T follicular helper cell (primary cell): ENCODE results near the gene BCL11B.

ENCODE experiments used
- DNase-seq: peaks from one replicate; pipeline ENCODE4 v3.0.0-alpha.2; 2020; ENCODE audit warnings: low read depth

The BCL11B gene

DNA sequence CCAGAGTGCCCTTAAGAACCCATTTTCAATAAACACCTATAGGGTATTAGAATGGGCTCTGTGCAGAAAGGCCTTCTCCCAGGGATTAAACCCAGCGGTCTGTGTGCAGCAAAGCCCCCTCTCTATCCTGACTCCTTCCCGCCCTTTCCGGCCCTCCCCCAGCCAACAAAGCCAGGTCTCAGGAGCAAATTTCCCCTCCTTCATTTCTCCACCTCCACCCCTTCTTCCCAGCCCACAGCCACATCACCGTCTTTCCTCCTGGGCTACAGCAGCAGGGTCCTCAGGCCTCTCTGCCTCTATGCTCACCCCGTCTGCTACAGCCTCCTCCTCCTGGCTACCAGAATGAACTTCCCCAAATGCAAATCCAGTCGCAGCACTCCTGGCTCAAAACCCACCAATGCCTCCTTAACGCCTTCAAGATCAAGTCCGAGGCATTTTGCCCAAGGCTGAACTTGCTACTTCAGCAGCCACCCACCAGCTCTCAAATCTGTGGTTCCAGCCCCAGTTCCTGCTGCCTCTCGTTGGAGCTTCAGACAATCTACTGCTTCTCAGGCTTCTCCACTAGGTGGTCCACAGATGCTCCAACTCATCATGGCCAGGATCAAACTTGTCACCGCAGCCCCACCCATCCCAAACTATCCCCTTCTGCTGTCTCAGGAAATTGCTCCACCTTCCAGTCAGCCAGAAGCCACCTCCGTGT is 134.8 kb downstream of the BCL11B start:
- no peak for DNase-seq

DNA sequence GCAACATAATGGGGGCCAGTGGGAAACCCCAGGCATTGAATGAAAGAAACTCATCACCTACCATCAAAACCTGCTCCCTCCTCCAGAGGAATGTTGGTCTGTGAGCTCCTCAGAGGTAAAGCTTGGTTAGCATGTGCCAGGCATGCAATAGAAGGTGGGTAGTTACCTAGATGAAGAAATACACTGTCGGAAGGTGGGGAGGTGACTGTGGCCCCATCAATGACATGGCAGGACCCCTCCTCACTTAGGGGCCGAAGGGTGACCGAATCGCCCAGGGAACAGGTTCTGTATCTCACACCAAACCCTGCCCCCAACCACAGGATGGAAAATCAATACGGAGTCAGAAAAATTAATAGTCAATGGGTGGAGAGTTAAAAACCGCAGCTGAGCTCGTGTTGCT is 135.6 kb downstream of the BCL11B start:
- DNase-seq = no peak

DNA sequence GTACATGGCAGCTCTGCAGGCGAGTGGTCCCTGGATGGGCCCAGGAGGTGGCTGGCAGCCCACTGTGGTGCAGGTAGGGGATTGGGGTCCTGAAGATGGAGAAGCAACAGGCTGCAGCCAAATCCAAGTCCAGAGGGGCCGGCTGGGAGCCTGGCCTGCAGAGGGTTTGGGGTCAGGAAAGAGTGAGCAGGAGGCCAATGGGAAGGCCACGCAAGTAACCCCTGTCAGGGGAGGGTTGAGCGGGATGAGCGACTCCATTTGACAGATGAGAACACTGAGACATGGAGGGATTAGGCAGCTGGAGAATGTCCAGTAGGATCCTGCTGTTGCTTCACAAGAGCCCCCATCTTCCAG is 136.0 kb downstream of the BCL11B start:
- no peak for DNase-seq

DNA sequence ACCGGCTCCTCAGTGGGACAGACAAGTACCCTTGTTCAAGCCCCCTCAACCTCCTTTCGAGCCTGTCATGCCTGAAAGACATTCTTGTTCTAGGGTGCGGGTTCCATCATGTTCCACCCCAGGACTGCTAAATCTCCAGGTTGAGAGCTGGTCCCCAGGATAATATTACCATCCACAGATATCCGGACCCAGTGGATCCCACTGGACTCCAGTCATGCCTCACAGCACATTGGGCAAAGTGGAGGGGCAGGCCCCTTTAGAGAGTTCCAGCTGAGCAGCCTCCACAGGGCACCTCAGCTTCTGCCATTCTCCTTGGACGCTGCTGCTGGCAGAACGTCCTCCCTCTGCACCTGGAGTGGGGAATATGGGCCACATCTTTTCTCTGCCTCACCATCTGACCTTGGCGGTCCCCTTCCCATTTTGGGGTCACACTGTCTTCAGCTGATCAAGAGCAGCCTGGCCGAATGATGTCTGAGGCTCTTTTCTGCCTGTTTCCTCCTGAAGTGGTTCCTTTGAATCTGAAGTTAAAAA is 137.4 kb downstream of the BCL11B start:
- no peak for DNase-seq

DNA sequence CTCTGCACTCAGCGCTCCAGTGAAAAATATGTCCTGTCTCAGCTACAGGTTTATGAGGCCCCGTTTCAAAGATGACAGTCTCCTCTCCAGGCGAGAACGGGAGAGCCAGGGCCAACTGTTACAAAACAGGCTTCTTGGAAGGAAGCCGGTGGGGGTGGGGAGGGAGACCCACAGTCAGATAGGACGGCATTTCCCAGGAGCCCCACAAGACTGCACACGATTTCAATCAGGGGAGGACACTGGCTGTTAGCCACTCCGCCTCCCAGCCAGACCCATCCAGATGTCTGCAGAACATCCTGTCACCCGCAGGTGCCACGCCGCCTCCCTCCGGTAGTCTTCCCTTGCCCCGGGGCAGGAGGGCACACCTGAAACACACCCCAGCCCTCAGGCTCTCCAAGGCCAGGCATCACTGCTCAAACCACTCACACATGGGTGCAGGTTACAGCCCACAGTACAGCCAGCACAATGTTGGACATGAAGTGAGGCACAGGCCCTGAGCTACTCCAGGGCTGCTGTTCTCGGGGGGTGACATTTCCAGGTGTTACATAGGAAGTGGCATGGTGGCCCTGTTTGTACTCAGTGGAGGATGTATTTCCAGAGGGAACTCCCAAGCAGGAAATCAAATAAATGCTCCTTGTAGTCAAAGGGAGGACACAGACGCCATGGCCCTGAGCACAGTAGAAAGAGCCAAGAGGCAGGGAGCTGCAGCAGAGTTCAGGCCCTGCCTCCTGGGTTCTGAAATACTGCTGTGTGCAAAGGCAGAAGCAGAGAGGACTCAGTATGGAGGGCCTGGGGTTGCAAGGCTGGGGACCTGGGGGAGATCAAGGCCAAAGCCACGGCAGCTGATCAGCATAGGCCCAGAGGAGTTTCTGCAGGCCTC is 138.1 kb downstream of the BCL11B start:
- DNase-seq = no peak

DNA sequence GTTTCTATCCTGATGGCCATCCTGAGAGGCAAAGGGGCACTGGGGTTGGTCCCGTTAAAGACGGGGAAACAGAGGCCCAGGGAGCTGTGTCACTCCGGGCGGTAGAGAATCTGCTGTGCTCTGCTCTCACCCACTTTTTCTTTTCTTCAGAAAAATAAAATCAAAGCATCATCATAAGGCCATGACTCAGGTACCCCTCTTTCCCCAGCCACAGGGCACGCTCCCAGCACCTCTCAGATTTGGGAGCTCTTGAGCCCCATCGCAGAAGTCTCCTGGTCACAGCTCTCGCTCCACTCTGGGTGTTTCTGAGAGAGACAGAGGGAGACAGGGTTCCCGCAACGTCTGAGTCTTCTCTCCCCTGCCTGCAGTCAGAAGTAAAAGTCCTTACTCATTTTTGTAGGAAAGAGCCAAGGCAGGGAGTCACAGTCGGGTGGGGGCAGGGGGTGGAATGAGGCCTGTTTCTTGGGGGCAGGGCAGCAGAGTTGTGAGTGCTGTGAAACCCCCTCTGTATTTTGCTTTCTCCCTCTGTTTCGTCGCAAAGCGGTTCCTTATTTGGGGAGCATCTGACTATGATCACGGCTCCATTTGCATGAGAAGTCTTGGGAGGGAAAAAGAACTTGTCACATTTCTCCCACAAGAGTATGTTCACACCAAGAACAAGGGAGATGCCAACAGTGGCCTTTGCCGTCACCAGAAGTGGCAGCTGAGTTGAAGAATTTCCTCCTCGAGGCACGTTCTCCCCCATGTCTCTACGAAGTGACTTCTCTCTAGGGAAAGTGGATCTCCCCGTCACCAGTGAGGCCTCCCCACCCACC is 139.0 kb downstream of the BCL11B start:
- no peak for DNase-seq

DNA sequence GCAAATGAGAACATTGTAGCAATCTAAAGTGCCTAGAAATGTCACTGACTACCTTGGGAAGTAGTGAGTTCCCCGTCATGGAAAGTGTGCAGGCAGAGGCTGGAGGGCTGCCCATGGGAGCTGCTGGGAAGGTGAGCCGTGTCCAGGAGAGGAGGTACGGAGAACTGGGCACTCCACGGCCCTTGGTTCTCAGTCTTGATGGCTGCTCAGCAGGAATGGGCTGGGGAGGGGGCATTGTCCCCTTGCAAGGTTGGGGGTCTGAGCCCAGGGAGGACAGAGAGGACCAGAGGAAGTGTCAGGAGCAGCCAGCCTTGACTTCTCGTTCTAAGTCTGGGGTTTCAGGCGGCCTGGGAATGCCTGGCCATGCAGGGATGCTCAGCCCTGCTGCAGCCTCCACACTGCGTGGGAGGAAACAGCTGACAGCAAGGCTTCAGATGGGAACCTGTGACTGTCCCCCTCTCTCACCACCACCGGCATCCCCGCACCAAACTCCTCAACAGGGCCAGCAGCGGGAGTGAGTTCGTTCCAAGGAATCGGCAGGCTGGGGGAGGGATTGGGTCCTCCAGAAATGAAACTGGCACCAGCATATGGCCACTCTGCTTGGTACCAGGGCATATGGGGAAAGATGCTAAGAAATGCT is 140.2 kb downstream of the BCL11B start:
- DNase-seq = no peak

DNA sequence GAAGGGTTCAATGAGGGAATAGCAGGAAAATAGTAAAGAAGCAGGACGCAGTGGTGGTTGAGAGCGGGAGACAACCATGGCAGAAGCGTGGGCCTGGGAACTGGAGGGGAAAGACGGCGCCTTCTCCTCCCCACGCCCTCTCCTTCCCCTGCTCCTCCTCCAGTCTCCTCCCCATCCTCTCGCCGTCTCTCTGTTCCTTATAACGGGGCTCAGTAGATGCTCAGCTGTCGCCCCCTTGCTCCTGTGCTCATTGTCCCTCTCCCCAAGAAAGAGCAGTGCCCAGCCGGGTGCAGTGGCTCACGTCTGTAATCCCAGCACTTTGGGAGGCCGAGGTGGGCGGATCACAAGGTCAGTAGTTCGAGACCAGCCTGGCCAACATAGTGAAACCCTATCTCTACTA is 142.0 kb downstream of the BCL11B start:
- no peak for DNase-seq

DNA sequence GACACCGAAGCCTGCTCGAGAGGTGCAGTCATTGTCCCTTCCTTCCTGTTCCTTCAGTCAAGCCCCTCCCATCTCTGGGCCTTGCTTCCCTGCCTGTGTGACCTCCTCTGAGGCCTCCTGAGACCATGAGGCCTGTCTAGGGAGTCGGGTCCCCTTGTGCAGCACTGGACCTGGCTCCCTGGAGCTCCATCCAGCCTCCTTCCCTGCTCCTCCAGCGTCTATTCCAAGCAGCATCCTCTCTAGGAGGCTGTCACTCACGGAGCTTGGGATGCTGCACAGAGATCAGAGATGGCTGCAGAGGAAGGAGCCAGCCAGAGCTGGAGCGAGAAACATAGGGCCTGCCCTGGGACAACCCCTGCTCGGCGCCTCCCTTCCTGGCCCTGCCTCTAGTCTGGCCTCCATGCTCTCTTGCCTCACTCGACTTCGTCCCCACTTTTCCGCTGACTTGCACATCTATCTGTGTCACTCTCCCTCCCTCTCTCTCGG is 142.7 kb downstream of the BCL11B start:
- no peak for DNase-seq

DNA sequence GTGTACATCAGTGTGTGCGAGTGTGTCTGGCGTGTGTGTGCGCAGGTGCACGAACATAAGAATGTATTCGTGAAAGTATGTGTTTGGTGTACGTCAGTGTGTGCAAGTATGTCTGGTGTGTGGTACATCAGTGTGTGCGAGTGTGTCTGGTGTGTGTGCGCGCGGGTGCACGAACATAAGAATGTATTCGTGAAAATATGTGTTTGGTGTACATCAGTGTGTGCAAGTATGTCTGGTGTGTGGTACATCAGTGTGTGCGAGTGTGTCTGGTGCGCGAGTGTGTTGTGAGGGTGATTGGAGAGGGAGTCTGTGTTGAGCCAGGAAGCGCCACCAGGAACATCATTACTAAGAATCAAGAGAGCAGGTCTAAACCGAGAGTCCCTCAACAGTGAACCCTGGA is 143.8 kb downstream of the BCL11B start:
- DNase-seq = no peak

DNA sequence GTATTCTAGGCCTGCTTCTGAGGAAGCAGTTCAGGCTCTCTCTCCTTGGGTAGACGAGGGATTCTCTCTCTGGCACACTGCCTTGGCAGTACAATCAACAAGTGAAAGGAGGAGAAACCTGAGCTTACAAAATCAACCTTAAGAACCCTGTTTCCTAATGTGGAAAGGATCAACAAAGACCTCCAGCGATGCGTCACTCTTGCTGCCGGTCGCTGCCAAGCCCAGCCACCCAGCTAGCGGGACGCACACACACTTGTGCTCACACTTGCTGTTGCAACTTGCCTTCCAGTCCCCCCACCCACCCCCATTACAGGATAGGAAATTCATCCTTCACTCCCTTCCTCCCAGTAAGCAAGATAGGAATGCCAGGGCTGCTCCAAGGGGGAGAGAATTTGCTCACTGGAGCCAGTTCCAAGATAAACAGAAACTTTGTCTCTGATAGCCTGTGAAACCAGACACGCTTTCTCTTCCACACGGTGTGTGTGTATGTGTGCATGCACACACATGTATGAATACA is 144.3 kb downstream of the BCL11B start:
- DNase-seq = no peak

DNA sequence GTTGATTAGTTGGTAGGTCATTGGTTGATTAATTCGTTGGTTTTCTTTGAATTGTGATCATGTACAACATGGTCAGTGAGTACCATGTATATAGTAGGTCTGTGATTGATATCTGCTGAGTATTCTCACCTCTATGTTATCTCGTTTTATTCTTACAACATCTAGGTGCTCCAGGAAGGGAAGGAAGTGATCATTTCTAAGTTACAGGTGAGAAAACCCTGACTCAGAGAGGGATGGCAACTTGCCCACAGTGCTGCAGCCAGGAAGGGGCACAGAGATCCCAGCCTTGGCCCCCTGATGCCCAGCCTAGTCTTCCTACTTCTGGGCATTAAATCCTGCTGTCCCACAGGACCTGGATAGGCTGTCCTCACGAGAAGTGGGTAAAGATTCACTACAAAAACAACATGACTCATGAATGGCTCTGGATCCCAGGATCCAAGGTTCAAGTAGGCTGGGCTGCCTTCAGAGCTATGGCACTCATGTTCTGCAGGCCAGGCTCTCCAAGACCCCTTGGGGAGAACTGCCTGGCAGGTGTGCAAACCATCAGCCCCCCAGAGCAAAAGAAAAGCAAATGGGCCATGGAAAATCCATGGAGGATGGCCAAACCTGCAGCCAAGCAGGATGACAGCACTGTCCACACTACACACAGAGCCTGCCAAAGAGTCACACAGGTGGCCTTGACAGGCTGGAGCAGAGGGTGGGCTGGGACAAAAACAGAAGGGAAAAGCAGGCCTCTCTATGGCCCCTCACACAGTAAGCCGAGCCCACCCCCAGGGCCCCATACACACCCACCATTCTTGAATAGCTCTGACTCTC is 146.2 kb downstream of the BCL11B start:
- DNase-seq = no peak

DNA sequence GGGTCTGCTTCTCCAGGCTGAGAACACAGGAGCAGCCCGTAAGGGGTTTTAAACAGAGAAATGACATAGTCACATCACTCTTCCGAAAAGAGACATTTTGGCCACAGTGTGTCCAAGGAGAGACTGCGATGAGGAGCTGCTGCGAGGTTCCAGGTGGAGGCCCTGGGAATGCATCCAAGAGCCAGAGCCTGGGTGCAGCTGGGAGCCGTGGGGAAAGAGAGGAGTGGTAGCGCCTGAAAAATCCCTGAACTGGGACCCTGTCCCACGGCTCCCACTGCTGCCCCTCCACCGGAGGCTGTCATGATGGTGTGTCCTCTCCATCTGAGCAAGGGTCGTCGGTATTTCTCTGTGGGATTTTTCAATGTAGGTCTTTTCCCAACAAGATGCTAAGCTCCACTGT is 146.9 kb downstream of the BCL11B start:
- no peak for DNase-seq

DNA sequence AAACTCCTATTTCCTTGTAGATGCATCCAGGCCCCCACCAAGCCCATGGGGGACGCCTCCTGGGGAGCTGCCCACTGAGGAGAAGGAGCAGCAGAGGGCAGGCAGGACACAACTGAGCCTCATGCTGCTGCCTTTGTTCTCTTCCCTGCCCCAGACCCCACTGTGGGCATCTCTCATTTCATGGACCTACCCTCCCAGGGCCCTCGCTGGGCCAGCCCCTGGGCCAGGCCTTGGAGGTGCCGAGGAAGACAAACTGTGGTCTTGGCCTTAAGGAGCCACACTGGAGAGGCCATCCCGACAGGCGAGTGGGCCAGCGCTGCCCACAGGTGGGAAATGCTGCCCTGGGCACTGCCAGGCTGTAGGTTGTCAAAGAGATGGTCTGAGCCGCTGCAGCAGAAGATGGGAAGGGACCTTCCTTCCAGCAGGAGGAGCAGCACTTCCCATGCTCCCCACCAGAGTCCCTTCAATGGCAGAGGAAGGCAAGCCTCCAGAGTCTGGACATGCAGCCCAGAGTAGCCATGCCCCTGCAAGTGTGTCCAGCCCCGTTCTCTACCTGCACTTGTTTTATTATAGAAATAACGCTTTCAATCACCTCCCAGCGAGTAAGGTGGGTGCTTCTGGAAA is 147.4 kb downstream of the BCL11B start:
- DNase-seq = no peak

DNA sequence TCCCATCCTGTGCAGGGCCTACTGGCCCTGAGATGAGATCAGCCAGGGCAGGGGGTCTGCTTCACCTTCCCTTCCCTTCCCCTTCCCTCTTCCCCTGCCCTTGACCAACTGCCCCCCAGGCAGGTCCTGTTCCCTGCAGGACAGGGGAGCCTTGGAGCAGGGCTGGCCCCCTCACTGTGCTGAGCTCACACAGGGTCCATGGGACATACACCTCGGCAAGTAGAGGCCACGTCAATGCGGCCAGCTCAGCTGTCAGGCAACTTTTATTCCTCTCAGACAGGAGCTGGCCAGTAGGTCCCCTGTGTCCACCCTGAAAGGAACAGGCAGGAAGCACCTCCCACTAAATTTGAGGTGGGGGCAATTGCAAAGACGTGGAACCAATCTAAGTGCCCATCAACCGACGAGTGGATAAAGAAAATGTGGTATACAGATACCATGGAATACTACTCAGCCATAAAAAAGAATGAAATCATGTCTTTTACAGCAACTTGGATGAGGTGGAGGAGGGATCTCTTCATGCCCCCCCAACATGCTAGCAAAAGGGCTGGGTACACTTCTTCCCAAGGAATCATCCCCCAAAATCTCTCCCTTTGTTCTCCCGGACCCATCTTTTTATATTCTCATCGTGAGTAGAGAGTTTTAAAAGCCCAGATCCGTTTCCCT is 148.7 kb downstream of the BCL11B start:
- no peak for DNase-seq

DNA sequence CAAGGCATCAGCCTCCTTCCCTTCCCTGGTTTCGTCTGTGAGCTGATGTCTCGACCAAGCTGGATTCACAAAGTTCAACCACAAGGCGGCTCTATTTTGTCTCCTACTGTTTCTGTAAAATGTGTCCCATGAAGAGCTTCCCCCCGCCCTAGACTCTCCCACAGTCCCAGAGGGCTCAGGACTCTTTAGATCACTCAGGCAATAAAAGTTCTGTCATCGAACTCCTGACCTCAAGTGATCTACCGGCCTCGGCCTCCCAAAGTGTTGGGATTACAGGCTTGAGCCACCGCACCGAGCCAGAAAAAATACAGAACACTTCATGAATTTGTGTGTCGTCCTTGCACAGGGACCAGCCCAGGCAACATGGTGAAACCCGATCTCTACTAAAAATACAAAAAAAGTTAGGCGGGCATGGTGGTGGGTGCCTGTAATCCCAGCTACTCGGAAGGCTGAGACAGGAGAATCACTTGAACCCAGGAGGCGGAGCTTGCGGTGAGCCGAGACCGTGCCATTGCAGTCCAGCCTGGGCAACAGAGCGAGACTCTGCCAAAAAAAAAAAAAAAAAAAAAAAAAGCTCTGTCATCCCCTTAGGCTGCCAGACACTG is 149.4 kb downstream of the BCL11B start:
- no peak for DNase-seq

DNA sequence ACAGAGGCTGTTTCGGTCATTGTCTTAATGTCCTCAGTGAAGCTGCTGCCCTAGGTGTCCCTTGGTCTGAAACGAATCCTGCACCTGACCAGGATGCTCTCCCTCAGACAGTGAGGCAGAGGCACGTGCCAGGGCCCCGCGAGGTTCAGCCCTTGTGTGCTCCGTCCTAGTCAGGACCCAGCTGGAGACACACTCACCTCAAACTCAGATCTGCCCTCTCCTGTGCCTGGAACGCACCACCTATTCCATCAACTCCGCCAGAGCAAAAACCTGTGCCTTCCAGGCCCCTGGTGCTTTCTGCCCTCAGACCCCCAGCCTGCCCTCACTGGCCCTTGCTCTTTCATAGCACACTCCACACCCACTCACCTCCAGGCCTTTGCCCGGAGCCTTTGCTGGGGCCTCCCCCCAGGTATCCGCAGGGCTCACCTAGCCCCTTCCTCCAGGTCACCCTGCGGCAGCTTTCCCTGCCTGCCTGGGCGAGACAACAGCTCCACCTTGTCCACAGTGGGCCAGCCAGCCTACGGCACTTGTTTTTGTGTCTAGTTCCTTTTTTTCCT is 150.6 kb downstream of the BCL11B start:
- DNase-seq = no peak

DNA sequence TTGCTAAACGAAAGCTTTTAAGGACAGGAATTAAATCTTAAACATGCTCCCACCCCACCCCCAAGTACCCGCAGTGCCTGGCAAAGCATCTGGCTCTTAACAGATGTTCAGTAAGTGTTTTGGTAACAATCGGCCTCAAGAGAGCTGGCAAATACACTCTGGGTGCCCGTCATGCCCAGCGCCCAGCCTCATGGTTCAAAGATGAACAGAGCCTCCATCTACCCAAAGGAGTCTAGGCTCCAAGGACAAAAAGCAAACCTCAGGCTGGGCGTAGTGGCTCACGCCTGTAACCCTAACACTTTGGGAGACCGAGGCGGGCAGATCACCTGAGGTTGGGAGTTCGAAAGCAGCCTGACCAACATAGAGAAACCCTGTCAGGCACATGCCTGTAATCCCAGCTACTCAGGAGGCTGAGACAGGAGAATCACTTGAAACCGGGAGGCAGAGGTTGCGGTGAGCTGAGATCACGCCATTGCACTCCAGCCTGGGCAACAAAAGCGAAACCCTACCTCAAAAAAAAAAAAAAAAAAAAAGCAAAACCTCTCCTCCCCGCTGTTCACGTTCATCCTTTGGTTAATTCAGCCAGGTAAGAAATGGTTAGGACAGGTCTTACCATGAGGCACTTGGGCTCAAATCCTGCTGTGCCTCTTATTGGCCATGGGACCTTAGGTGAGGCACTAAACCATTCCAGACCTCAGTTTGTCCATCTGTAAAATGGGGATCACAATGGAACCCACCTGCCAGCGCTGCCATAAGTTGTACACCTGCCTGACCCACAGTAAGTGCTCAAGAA is 151.3 kb downstream of the BCL11B start:
- no peak for DNase-seq
